NCI-H146 treated with DMSO at 0.1 percent for 48 hours (cell line): ENCODE measurements around the gene APOBEC3C.
"Not testable (repeated sequence)": the region's sequence is repeated elsewhere in the genome, so short reads cannot be mapped to it uniquely, and the experiment has no call there.

ENCODE experiments used
- DNase-seq: peaks from one replicate; lab custom pipeline; 2025; ENCODE audit not compliant: unreplicated experiment; lab: John Stamatoyannopoulos, UW

APOBEC3C gene

GRCh38 chr22:39055658-39056057 is 41.6 kb downstream of the APOBEC3C start:
- DNase-seq = no peak

- not testable (repeated sequence) for DNase-seq
Observed at GRCh38 chr22:39061290-39061689, 47.2 kb downstream of the APOBEC3C start.

- not testable (repeated sequence) for DNase-seq
Observed at GRCh38 chr22:39061951-39062350, 47.9 kb downstream of the APOBEC3C start.

- DNase-seq = not testable (repeated sequence)
Observed at GRCh38 chr22:39063904-39064303, 49.8 kb downstream of the APOBEC3C start.

DNA sequence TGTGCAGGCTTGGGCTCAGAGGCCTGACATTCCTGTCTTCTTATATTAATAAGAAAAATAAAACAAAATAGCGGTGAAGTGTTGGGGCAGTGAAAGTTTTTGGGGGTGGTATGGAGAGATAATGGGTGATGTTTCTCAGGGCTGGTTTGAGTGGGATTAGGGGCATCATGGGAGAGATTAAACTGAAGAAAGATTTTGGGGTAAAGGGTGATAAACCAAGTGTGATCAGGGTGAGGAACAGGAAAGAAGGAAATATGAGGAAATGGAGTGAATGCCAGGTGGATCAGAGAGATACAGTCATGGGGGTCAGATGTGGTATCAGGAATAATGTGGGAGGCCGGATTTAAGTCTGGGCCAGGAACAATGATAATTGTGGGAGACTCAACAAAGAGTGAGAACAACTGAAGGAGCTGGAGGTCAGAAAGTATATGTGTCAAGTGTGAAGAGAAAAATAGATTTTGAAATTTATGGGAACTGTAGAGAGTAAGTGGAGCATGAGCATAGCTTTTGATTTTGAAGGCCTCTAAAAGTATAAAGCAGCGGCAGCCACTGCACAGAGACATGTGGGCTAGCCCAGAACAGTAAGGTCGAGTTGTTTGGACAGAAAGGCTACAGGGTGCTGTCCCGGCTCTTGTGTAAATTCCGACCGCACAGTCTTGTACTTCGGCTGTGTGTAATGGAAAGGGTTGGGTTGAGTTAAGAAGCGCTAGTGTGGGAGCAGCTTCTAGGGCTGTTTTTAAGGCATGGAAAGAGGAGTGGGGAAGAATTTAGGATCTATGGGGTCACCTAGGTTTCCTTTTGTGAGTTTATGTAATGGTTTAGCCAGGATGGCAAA is 52.6 kb downstream of the APOBEC3C start:
- not testable (repeated sequence) for DNase-seq

DNA sequence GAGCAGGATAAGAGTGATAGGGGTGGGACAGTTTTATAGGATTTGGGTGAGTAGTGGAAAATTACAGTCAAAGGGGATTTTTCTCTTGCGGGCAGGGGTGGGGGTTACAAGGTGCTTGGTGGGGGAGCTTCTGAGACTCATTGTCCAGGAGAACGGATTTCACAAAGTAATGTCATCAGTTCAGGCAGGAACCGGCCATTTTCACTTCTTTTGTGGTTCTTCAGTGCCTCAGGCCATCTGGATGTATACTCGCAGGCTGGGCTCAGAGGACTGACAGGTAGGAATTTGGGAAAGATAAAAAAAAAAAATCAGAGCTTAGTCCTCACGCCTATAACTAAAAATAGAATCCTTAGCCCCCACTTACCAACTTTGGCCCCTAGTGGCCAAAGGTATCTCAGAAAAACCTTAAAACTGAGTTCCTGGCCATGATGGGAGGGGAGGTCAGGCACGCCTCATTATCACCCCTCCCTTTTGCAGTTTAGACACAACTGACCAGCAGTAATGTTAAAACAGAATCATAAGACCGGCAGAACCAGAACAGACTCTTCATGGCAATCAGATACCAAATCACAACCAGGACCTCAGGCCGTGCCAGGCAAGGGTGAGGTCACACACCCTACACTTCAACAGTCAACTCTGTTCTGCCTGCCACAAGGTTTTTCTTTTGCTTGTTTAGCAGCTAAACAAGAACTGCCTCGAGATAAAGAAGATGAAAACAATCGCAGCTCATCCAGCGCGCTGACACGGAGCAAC is 54.2 kb downstream of the APOBEC3C start:
- DNase-seq = no peak
